IMR-90 (cell line): Measurements from ENCODE around the gene NDUFA6. TPM values are rescaled to one million over a fixed set of nuclear protein-coding genes. Genes with fewer than 3 reads are reported as not detected.
A peak's percentile ranks its signal among the peaks of the same experiment; 100 is the strongest.

Experiments used
- ATAC-seq: fragments of 200-7000 bp; cut with Tn5 transposase; 2 replicates; pipeline ENCODE4 v1.9.1; 2020; ENCODE audit warnings: low read depth, mild to moderate bottlenecking, moderate library complexity
- BruUV-seq: library from RNA; stranded (reverse); fragments of 400-500 nt; replicated peaks from 2 replicates; lab custom pipeline; 2021; lab: Mats Ljungman, UMichigan
- CTCF ChIA-PET: fragments of 300-600 bp; formaldehyde crosslinking; extraction: SDS; loops from one replicate; lab custom pipeline; 2021; ENCODE audit warnings: antibody characterized with exemption; lab: Yijun Ruan, JAX
- POLR2A ChIA-PET: fragments of 300-600 bp; sonication (Branson Sonifier 250); formaldehyde crosslinking; loops from one replicate; lab custom pipeline; 2022; ENCODE audit warnings: antibody characterized with exemption; ENCODE audit not compliant: unreplicated experiment; lab: Charles Lee
- DNase-seq: peaks from one replicate; pipeline ENCODE4 v3.0.0; 2013
- H2AFZ ChIP-seq: replicated peaks from 2 replicates; pipeline ENCODE3; 2013; ENCODE audit warnings: low read length, mild to moderate bottlenecking; ENCODE audit not compliant: poor library complexity
- H2AK5ac ChIP-seq: 2 replicates; pipeline ENCODE4 v1.6.1; 2013; ENCODE audit warnings: low read depth, low read length, inconsistent platforms
- H2AK9ac ChIP-seq: replicated peaks from 2 replicates; pipeline ENCODE3; 2013; ENCODE audit warnings: mild to moderate bottlenecking, low read depth, low read length, moderate library complexity; ENCODE audit not compliant: poor library complexity
- H2BK120ac ChIP-seq: 2 replicates; pipeline ENCODE4 v1.6.1; 2013; ENCODE audit warnings: low read depth, low read length, inconsistent platforms
- H2BK15ac ChIP-seq: 3 replicates; pipeline ENCODE4 v1.6.1; 2013; ENCODE audit warnings: low read depth, low read length, inconsistent platforms
- H2BK20ac ChIP-seq: 2 replicates; pipeline ENCODE4 v1.6.1; 2013; ENCODE audit warnings: low read depth, mild to moderate bottlenecking, inconsistent platforms, low read length, moderate library complexity
- H2BK5ac ChIP-seq: 2 replicates; pipeline ENCODE4 v1.6.1; 2013; ENCODE audit warnings: mild to moderate bottlenecking, low read depth, low read length, inconsistent platforms; ENCODE audit not compliant: poor library complexity, severe bottlenecking
- H3K14ac ChIP-seq: replicated peaks from 2 replicates; pipeline ENCODE4 v1.6.1; 2013; ENCODE audit warnings: low read depth, low read length, inconsistent platforms
- H3K18ac ChIP-seq: 2 replicates; pipeline ENCODE4 v1.6.1; 2013; ENCODE audit warnings: low read depth, low read length, control low read depth
- H3K23ac ChIP-seq: 2 replicates; pipeline ENCODE4 v1.6.1; 2013; ENCODE audit warnings: low read depth, low read length, inconsistent platforms
- H3K27ac ChIP-seq: 2 replicates; pipeline ENCODE4 v1.5.1; 2013; ENCODE audit warnings: mild to moderate bottlenecking, control low read depth, low read length; ENCODE audit not compliant: insufficient read depth
- H3K27me3 ChIP-seq: 2 replicates; pipeline ENCODE4 v1.6.1; 2013; ENCODE audit warnings: low read length; ENCODE audit not compliant: control insufficient read depth, insufficient read depth
- H3K36me3 ChIP-seq: 2 replicates; pipeline ENCODE4 v1.6.1; 2013; ENCODE audit warnings: low read length, mixed read lengths; ENCODE audit not compliant: control insufficient read depth, insufficient read depth
- H3K4ac ChIP-seq: 2 replicates; pipeline ENCODE4 v1.6.1; 2013; ENCODE audit warnings: low read depth, low read length, inconsistent platforms
- H3K4me1 ChIP-seq: 2 replicates; pipeline ENCODE4 v1.6.1; 2013; ENCODE audit warnings: low read length, mixed read lengths; ENCODE audit not compliant: control insufficient read depth, insufficient read depth
- H3K4me2 ChIP-seq: 2 replicates; pipeline ENCODE4 v1.6.1; 2013; ENCODE audit warnings: low read depth, mild to moderate bottlenecking, control low read depth, low read length, moderate library complexity
- H3K4me3 ChIP-seq: 2 replicates; pipeline ENCODE4 v1.5.1; 2013; ENCODE audit warnings: low read depth, mild to moderate bottlenecking, control low read depth, low read length, moderate library complexity; ENCODE audit not compliant: insufficient read depth
- H3K56ac ChIP-seq: 2 replicates; pipeline ENCODE4 v1.6.1; 2013; ENCODE audit warnings: low read length, inconsistent platforms; ENCODE audit not compliant: insufficient read depth; ENCODE audit errors: extremely low read depth
- H3K79me1 ChIP-seq, 2 experiments: 2 replicates each; pipeline ENCODE4 v1.6.1; 2013; ENCODE audit warnings: low read length in 2 of 2, inconsistent platforms in 1 of 2, low read depth in 1 of 2
- H3K9ac ChIP-seq: 2 replicates; pipeline ENCODE4 v1.6.1; 2013; ENCODE audit warnings: low read depth, low read length, control low read depth
- H3K9me1 ChIP-seq: 2 replicates; pipeline ENCODE4 v1.6.1; 2013; ENCODE audit warnings: low read length, inconsistent platforms; ENCODE audit not compliant: insufficient read depth
- H3K9me3 ChIP-seq: 2 replicates; pipeline ENCODE4 v1.6.1; 2013; ENCODE audit warnings: low read length; ENCODE audit not compliant: control insufficient read depth, insufficient read depth
- H4K20me1 ChIP-seq: 2 replicates; pipeline ENCODE4 v1.6.1; 2013; ENCODE audit warnings: low read length, inconsistent platforms; ENCODE audit not compliant: insufficient read depth
- H4K5ac ChIP-seq: 2 replicates; pipeline ENCODE4 v1.6.1; 2013; ENCODE audit warnings: mild to moderate bottlenecking, low read depth, low read length, control low read depth
- H4K8ac ChIP-seq, 2 experiments: 2 replicates each; pipeline ENCODE4 v1.6.1; 2013; ENCODE audit warnings: low read depth in 2 of 2, low read length in 2 of 2, control low read depth in 1 of 2, inconsistent platforms in 1 of 2
- H4K91ac ChIP-seq: 2 replicates; pipeline ENCODE4 v1.6.1; 2013; ENCODE audit warnings: low read depth, low read length, inconsistent platforms; ENCODE audit not compliant: insufficient read depth
- BHLHE40 ChIP-seq: fragments of 150-350 bp; IDR thresholded peaks from 2 replicates; pipeline ENCODE4 v1.6.1; 2016; ENCODE audit warnings: mild to moderate bottlenecking, low read depth, low read length
- CEBPB ChIP-seq: IDR thresholded peaks from 2 replicates; pipeline ENCODE4 v1.6.1; 2012; ENCODE audit warnings: low read depth, low read length, improper control_type of control experiment
- CHD1 ChIP-seq: IDR thresholded peaks from 2 replicates; pipeline ENCODE4 v1.6.1; 2012; ENCODE audit warnings: low read depth, low read length, improper control_type of control experiment
- CTCF ChIP-seq: conservative IDR thresholded peaks from 2 replicates; pipeline ENCODE4 v1.5.1; 2012; ENCODE audit warnings: mild to moderate bottlenecking, low read depth, low read length, improper control_type of control experiment
- ELK1 ChIP-seq: fragments of 150-350 bp; IDR thresholded peaks from 2 replicates; pipeline ENCODE4 v1.6.1; 2016; ENCODE audit warnings: low read depth, mild to moderate bottlenecking, low read length, moderate library complexity, borderline replicate concordance
- MAFK ChIP-seq: IDR thresholded peaks from 2 replicates; pipeline ENCODE4 v1.6.1; 2012; ENCODE audit warnings: low read depth, low read length, improper control_type of control experiment
- POLR2A ChIP-seq: IDR thresholded peaks from 2 replicates; pipeline ENCODE4 v1.6.1; 2012; ENCODE audit warnings: mild to moderate bottlenecking, low read depth, low read length
- RAD21 ChIP-seq: IDR thresholded peaks from 2 replicates; pipeline ENCODE4 v1.6.1; 2012; ENCODE audit warnings: low read length, improper control_type of control experiment
- RCOR1 ChIP-seq: IDR thresholded peaks from 2 replicates; pipeline ENCODE4 v1.6.1; 2012; ENCODE audit warnings: mild to moderate bottlenecking, low read length, improper control_type of control experiment; ENCODE audit not compliant: insufficient replicate concordance
- RFX5 ChIP-seq: IDR thresholded peaks from 2 replicates; pipeline ENCODE4 v1.8.0; 2012; ENCODE audit warnings: low read depth, mild to moderate bottlenecking, low read length, moderate library complexity
- SMC3 ChIP-seq: fragments of 150-350 bp; IDR thresholded peaks from 2 replicates; pipeline ENCODE4 v1.6.1; 2016; ENCODE audit warnings: low read depth, mild to moderate bottlenecking, antibody characterized with exemption, low read length, moderate library complexity
- WGBS, 2 experiments: methylation state at CpG; one replicate each; pipeline versions ENCODE4 v1.1.5 to v1.1.7; 2013; ENCODE audit warnings: missing lambda C conversion rate in 2 of 2; ENCODE audit not compliant: insufficient read length in 1 of 2; ENCODE audit errors: extremely low coverage in 2 of 2; 5-methylcytosine and 5-hydroxymethylcytosine counted together
- dilution Hi-C: fragments of 300-500 bp; cut with HindIII; formaldehyde crosslinking; loops from one replicate; pipeline ENCODE4 v1.14.3; 2018; ENCODE audit warnings: low sequenced_read_pairs; ENCODE audit not compliant: unreplicated experiment
- in situ Hi-C: fragments of 300-500 bp; cut with MboI; formaldehyde crosslinking; loops from 3 replicates; pipeline ENCODE4 v1.14.3; 2019; ENCODE audit warnings: low sequenced_read_pairs, inconsistent platforms, mixed read lengths
- intact Hi-C: fragments of 100-400 bp; cut with micrococcal nuclease; formaldehyde crosslinking; loops from 2 replicates; pipeline ENCODE4 v1.10.0; 2022
- polyA plus RNA-seq, 3 experiments: library from polyadenylated mRNA; depleted of rRNA; stranded (reverse); fragments of >200 nt; gene quantifications; 2 replicates each; pipeline ENCODE4 v1.2.3, GENCODE V29; 2012; ENCODE audit warnings: low replicate concordance in 1 of 3
- total RNA-seq: library from RNA; depleted of rRNA; stranded (reverse); fragments of >200 nt; gene quantifications from 2 replicates; pipeline ENCODE4 v1.2.3, GENCODE V29; 2012

NDUFA6 gene
- total and polyA plus RNA-seq, 2 of the 4 experiments (the other 2 are of a cell fraction): 48.8 to 89.0 TPM

- dilution Hi-C loops (no loop called here), intact Hi-C loops (no loop called here)
- ATAC-seq: no peak
Observed at GRCh38 chr22:42069801-42070516, 20.6 kb downstream of the NDUFA6 start.

More at GRCh38 chr22:42069801-42070516, 20.6 kb downstream of the NDUFA6 start:
- peak overlapping the region; percentile 100 for H2AFZ ChIP-seq
- H3K9me3 ChIP-seq: no peaks in the 10 kb centered on the region
- H3K79me1 ChIP-seq: peaks cover 8 to 46% of the 10 kb centered on the region in 2 experiments; a peak in 3 of 4 replicates
- H3K27me3 ChIP-seq: no peaks in the 10 kb centered on the region
- H2AK9ac ChIP-seq: peak overlapping the region; percentile 80
- peak overlapping the region; percentile 97; the same call in 1 of the 2 replicates for H3K23ac ChIP-seq
- peak overlapping the region; percentile 54 for H3K9ac ChIP-seq
- H3K4ac ChIP-seq: peak overlapping the region; percentile 87
- H3K14ac ChIP-seq: peak overlapping the region; percentile 91
- in situ Hi-C loops: no loop called here
- no TSS peak for BruUV-seq
- peak overlapping the region; percentile 77 to 87 for H4K8ac ChIP-seq
- H4K5ac ChIP-seq: peak overlapping the region; percentile 11; the same call in 1 of the 2 replicates
- peak overlapping the region; percentile 53 for H3K27ac ChIP-seq
- H4K91ac ChIP-seq: peak overlapping the region; percentile 77
- H3K18ac ChIP-seq: no peak overlapping the region
- peaks cover 12% of the 10 kb centered on the region; the same call in 1 of the 2 replicates for H3K9me1 ChIP-seq
- DNase-seq: no peak
- H2AK5ac ChIP-seq: peak overlapping the region; percentile 95
- 0 out of 2 replicates have a peak, but pooled peaks cover 4% of the 10 kb centered on the region for H4K20me1 ChIP-seq
- ChIA-PET CTCF (interaction anchor here (1.9 kb wide), 1 partner anchor 21 kb away, joined by 6 read pairs; the partner anchor contains the start of gene NDUFA6), POLR2A (interaction anchor here (0.6 kb wide), 1 partner anchor 23 kb away, joined by 4 read pairs; no protein-coding TSS in a partner anchor)
- H3K4me1 ChIP-seq: peaks cover 9% of the 10 kb centered on the region
- 0 out of 3 replicates have a peak overlapping the region, but pooled peaks have one; percentile 32 for H2BK15ac ChIP-seq
- peak overlapping the region; percentile 50 for H3K4me3 ChIP-seq
- peaks cover 16% of the 10 kb centered on the region for H3K36me3 ChIP-seq
- peak overlapping the region; percentile 54 for H3K56ac ChIP-seq
- peak overlapping the region; percentile 58; the same call in 1 of the 2 replicates for H2BK20ac ChIP-seq
- H2BK5ac ChIP-seq: peak overlapping the region; percentile 6
- 0 out of 2 replicates have a peak overlapping the region, but pooled peaks have one; percentile 19 for H2BK120ac ChIP-seq
- H3K4me2 ChIP-seq: peak overlapping the region; percentile 90
- 0% methylated on average over 4 of the region's 19 CpGs; no CpG with 5 or more reads in 1 of the 2 experiments for WGBS, 2 experiments
- TF ChIP-seq BHLHE40 (no peak), ELK1 (no peak), RCOR1 (no peak), SMC3 (no peak), MAFK (no peak), POLR2A (no peak), CEBPB (no peak), RFX5 (no peak), RAD21 (no peak), CHD1 (no peak), CTCF (no peak)
